Measurements from ENCODE around the gene MCF2L2. TPM values are rescaled to one million over a fixed set of nuclear protein-coding genes. Genes with fewer than 3 reads are reported as not detected.

The MCF2L2 gene
- polyA plus RNA-seq, 2 of the 4 experiments (the other 2 are of a cell fraction), result 0.03 to 0.05 TPM

- Histone ChIP-seq H3K27ac (no peak overlapping the region), H3K4me1 (peaks cover 3% of the 10 kb centered on the region; the same call in 1 of the 3 replicates), H3K4me3 (no peak overlapping the region), H3K9me3 (no peaks in the 10 kb centered on the region), H3K4me2 (no peak overlapping the region)
- FAIRE-seq (no peak), ATAC-seq (no peak), DNase-seq (ENCODE audit: low read depth in 1 of 2, low spot score in 1 of 2) (no peak)
- ChIA-PET CTCF (interaction anchor here (0.5 kb wide), 1 partner anchor 153 kb away, joined by 3 read pairs; no protein-coding TSS in a partner anchor), POLR2A (no interaction called here)
- TF ChIP-seq CTCF (IDR thresholded peaks at IDR 0.05) (no peak), FOSL2 (IDR thresholded peaks at IDR 0.05) (no peak), FOSL2 (CRISPR knock-in tag; IDR thresholded peaks at IDR 0.05) (no peak), POLR2A (IDR thresholded peaks at IDR 0.05; ENCODE audit: low read length) (no peak), JUN (IDR thresholded peaks at IDR 0.05) (no peak), ESRRA (IDR thresholded peaks at IDR 0.05; ENCODE audit: borderline replicate concordance, low read length) (no peak), KDM5A (IDR thresholded peaks at IDR 0.05) (no peak), JUNB (IDR thresholded peaks at IDR 0.05) (no peak), ATOH8 (CRISPR knock-in tag; IDR thresholded peaks at IDR 0.05; ENCODE audit: low read depth) (no peak), EP300 (IDR thresholded peaks at IDR 0.05) (no peak), EHMT2 (IDR thresholded peaks at IDR 0.05; ENCODE audit: low read depth) (no peak), CEBPB (IDR thresholded peaks at IDR 0.05) (no peak)
- WGBS (ENCODE audit: missing lambda C conversion rate), result 85% methylated on average over 5 of the region's 5 CpGs
These were observed 101.1 kb downstream of the MCF2L2 start for GRCh38 chr3:183327343-183327742.

- TF ChIP-seq NFE2L2 (conservative IDR thresholded peaks at IDR 0.05; ENCODE audit: low read length) (no peak), EP300 (IDR thresholded peaks at IDR 0.05) (no peak), E2F6 (IDR thresholded peaks at IDR 0.05; ENCODE audit: borderline replicate concordance, low read depth) (no peak), BCL3 (IDR thresholded peaks at IDR 0.05) (no peak), FOSB (CRISPR knock-in tag; IDR thresholded peaks at IDR 0.05) (no peak), NPAS2 (CRISPR knock-in tag; IDR thresholded peaks at IDR 0.05; ENCODE audit: borderline replicate concordance) (no peak), EHF (CRISPR knock-in tag; IDR thresholded peaks at IDR 0.05) (no peak), HOXA7 (CRISPR knock-in tag; IDR thresholded peaks at IDR 0.05) (no peak), RAD21 (conservative IDR thresholded peaks at IDR 0.05 in 1 of 2, IDR thresholded peaks at IDR 0.05 in 1 of 2) (no peak), HDAC2 (IDR thresholded peaks at IDR 0.05) (no peak), USF2 (IDR thresholded peaks at IDR 0.05) (no peak)
- Histone ChIP-seq H3K4me2 (no peak overlapping the region), H3K4me1 (peaks cover 3% of the 10 kb centered on the region; the same call in 1 of the 3 replicates), H3K9me3 (no peaks in the 10 kb centered on the region), H3K4me3 (no peak overlapping the region), H3K27ac (no peak overlapping the region)
- ATAC-seq, result no peak
- POLR2A ChIA-PET, result no interaction called here
- no peak for FAIRE-seq
- CTCF ChIA-PET, result no interaction called here
- WGBS (ENCODE audit: missing lambda C conversion rate), result 89% methylated on average over 5 of the region's 5 CpGs
- DNase-seq (ENCODE audit: low read depth in 1 of 2, low spot score in 1 of 2), result no peak
These were observed 104.3 kb downstream of the MCF2L2 start for GRCh38 chr3:183324083-183324482.
